Fibroblast of pulmonary artery (primary cell): ENCODE measurements around the gene NRXN3.

Experiments used
- DNase-seq: peaks from one replicate; pipeline ENCODE4 v3.0.0-alpha.2; 2010; ENCODE audit warnings: low read depth
- H3K4me3 ChIP-seq: replicated peaks from 2 replicates; pipeline ENCODE4 v1.5.1; 2011; ENCODE audit warnings: low read depth, mild to moderate bottlenecking, control low read depth, low read length, moderate library complexity
- TF ChIP-seq, protein P1 (sequence below): IDR thresholded peaks from 2 replicates; pipeline ENCODE4 v1.5.1; 2011; ENCODE audit warnings: mild to moderate bottlenecking, control low read depth, low read length, inconsistent platforms; ENCODE audit errors: missing control alignments

The NRXN3 gene

GRCh38 chr14:78885884-78886283, 715.7 kb downstream of the NRXN3 start:
- TF ChIP-seq, protein P1, sequence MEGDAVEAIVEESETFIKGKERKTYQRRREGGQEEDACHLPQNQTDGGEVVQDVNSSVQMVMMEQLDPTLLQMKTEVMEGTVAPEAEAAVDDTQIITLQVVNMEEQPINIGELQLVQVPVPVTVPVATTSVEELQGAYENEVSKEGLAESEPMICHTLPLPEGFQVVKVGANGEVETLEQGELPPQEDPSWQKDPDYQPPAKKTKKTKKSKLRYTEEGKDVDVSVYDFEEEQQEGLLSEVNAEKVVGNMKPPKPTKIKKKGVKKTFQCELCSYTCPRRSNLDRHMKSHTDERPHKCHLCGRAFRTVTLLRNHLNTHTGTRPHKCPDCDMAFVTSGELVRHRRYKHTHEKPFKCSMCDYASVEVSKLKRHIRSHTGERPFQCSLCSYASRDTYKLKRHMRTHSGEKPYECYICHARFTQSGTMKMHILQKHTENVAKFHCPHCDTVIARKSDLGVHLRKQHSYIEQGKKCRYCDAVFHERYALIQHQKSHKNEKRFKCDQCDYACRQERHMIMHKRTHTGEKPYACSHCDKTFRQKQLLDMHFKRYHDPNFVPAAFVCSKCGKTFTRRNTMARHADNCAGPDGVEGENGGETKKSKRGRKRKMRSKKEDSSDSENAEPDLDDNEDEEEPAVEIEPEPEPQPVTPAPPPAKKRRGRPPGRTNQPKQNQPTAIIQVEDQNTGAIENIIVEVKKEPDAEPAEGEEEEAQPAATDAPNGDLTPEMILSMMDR: no peak
- no peak for DNase-seq
- no peak overlapping the region for H3K4me3 ChIP-seq

DNA sequence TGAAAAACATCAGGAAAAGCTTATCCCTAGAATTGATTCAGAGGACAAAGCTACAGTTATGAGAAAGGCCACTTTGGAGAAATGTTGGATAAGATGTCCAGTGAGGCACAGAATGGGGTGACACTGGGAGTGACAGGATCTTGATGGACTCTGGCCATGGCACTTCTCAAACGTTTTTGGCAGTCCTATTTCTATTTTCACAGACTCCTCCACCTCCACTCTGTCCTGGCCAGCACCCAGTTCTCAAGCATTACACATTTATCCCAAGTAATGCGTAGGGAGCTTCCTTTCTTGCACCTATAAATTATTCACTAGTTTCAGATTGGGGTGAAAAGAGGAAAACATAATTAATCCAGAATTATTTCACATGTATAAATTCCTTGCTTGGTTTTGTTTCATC, 727.3 kb downstream of the NRXN3 start:
- TF ChIP-seq, protein P1: no peak
- no peak for DNase-seq
- no peak overlapping the region for H3K4me3 ChIP-seq

DNA sequence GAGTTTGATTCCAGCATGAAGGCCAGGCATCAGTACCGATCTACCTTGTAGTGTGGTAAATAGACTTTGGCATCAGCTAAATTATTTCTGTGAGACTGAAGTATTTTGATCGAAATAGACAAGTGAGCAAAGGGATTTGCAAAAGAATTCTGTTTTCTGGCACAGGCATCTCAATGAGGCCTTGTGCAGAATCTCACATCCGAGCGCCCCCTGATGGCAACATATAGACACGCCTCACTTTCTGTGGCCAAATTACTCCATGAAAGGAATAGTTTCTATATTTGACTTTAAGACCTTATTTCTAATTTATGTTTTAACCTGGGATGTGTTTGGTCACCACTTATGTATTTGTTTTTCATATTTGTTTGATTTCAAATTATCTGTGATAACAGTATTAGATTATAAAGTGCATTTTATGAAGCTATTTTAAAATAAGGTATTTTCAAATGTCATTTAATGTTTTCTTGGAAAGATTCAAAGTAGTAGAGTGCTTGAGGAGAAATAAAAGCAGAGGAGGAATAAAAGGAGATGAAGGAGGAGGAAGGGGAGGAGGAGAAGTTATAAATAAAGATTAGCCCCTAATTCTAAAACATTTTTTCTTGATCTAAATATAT, 731.9 kb downstream of the NRXN3 start:
- peak; percentile 58 for DNase-seq
- TF ChIP-seq, protein P1: peak; percentile 73
- no peak overlapping the region for H3K4me3 ChIP-seq

DNA sequence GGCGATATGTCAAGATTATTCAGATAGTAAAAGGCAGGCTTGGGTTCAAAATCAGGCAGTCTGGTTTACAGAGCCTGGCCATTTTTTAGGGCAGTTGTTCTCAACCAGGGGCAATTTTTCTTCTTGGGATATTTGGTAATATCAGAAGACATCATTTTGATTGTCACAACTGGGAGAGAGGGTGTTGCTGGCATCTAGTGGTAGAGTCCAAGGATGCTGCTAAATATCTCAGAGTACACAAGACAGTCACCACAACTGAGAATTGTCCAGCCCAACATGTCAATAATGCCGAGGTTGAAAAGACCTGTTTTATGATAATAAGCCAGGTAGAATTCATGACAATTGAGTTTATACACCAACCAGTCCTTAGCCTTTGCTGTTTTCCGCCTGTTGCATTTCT, 733.9 kb downstream of the NRXN3 start:
- no peak overlapping the region for H3K4me3 ChIP-seq
- no peak for DNase-seq
- TF ChIP-seq, protein P1: no peak

DNA sequence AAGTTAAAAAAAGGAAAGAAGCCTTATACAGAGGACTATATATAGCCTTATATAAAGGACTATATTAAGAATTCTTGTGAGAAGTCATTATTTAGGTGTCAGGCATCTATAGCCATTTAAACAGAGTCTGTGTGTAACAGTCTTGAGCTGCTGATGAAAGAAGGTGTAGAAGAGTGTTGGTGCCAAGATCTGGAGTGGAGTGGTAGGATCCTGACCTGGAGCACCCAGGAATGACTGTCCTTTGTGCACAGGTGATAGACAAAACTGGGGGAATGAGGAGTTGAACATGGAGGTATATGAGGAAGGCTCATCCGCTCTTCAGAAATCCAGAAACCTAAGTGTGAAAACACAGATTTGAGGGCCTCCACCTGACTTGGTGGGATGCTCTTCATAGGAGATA, 747.3 kb downstream of the NRXN3 start:
- no peak overlapping the region for H3K4me3 ChIP-seq
- TF ChIP-seq, protein P1: no peak
- DNase-seq: no peak

GRCh38 chr14:78921856-78922255, 751.7 kb downstream of the NRXN3 start:
- DNase-seq: peak; percentile 80
- TF ChIP-seq, protein P1: no peak
- no peak overlapping the region for H3K4me3 ChIP-seq

DNA sequence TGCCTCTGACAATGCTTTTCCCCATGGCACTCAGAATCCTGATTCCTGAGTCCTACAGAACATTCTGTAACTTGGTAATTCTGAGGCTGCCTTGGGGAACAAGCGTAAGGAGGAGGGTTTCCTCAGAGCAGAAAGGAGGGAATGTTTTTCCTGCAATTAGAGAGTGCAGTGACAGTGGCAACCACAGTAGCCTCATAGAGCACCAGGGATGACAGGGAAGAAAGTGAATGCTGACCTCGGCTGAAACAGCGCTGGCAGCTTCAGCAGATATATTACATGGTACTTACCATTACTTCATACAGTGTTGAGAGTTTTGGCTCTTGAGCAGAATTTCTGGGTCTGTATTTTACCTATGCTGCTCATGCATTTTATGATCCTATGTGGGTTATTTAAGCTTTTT, 757.1 kb downstream of the NRXN3 start:
- TF ChIP-seq, protein P1: no peak
- DNase-seq: no peak
- H3K4me3 ChIP-seq: no peak overlapping the region
